Parathyroid adenoma (tissue), 2 donors: ENCODE results near the gene CSPG4.

Source experiments
- H2AFZ ChIP-seq: fragments of 300-600 bp; sonication (generic); one replicate; pipeline ENCODE4 v1.7.0; 2017; ENCODE audit warnings: antibody characterized with exemption, mild to moderate bottlenecking
- H3K27ac ChIP-seq: fragments of 300-600 bp; sonication (generic); one replicate; pipeline ENCODE4 v1.7.0; 2017
- H3K27me3 ChIP-seq: fragments of 300-600 bp; sonication (generic); one replicate; pipeline ENCODE4 v1.7.0; 2017; ENCODE audit warnings: low read length; ENCODE audit not compliant: control insufficient read depth, insufficient read depth
- H3K36me3 ChIP-seq: fragments of 300-600 bp; sonication (generic); one replicate; pipeline ENCODE4 v1.7.0; 2017; ENCODE audit warnings: low read length; ENCODE audit not compliant: control insufficient read depth, insufficient read depth
- H3K4me1 ChIP-seq: fragments of 300-600 bp; sonication (generic); one replicate; pipeline ENCODE4 v1.7.0; 2017; ENCODE audit warnings: control low read depth
- H3K4me2 ChIP-seq: fragments of 300-600 bp; sonication (generic); one replicate; pipeline ENCODE4 v1.7.0; 2017; ENCODE audit warnings: low read length
- H3K4me3 ChIP-seq: fragments of 300-600 bp; sonication (generic); one replicate; pipeline ENCODE4 v1.7.0; 2017; ENCODE audit warnings: low read depth, low read length
- H3K79me2 ChIP-seq: fragments of 300-600 bp; sonication (generic); one replicate; pipeline ENCODE4 v1.7.0; 2017; ENCODE audit warnings: control low read depth
- H3K9ac ChIP-seq: fragments of 300-600 bp; sonication (generic); one replicate; pipeline ENCODE4 v1.7.0; 2017; ENCODE audit warnings: mild to moderate bottlenecking
- H3K9me3 ChIP-seq: fragments of 300-600 bp; sonication (generic); one replicate; pipeline ENCODE4 v1.7.0; 2017; ENCODE audit warnings: low read length; ENCODE audit not compliant: control insufficient read depth
- CTCF ChIP-seq: fragments of 300-600 bp; sonication (generic); IDR thresholded peaks from one replicate; pipeline ENCODE4 v1.7.0; 2017; ENCODE audit warnings: antibody characterized with exemption, mild to moderate bottlenecking
- donor health status: primary hyperparathyroidism.

Gene CSPG4

GRCh38 chr15:75644376-75644775 lies 68.3 kb downstream of the CSPG4 start:
- Histone ChIP-seq H3K4me1 (peaks cover 4% of the 10 kb centered on the region), H3K4me3 (no peak overlapping the region), H3K79me2 (no peaks in the 10 kb centered on the region), H3K27me3 (no peaks in the 10 kb centered on the region), H3K9ac (no peak overlapping the region), H3K36me3 (no peaks in the 10 kb centered on the region), H3K9me3 (no peaks in the 10 kb centered on the region), H3K27ac (no peak overlapping the region), H2AFZ (no peak overlapping the region), H3K4me2 (no peak overlapping the region)
- TF ChIP-seq CTCF, result no peak

DNA sequence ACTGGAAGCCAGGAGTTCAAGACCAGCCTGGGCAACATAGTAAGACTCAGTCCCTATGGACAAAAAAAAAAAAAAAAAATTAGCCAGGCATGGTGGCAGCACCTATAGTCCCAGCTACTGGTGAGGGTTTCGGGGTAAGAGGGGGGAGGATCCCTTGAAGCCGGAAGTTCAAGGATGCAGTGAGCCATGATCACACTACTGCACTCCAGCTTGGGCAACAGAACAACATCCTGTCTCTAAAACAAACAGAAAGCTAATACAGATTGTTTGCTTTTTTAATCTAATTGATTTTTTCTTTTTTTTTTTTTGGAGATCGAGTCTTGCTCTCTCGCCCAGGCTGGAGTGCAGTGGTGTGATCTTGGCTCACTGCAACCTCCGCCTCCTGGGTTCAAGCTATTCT lies 71.0 kb downstream of the CSPG4 start:
- Histone ChIP-seq H3K4me1 (peaks cover 5% of the 10 kb centered on the region), H3K27ac (no peak overlapping the region), H3K36me3 (no peaks in the 10 kb centered on the region), H3K79me2 (no peaks in the 10 kb centered on the region), H3K4me3 (no peak overlapping the region), H3K9me3 (no peaks in the 10 kb centered on the region), H3K27me3 (no peaks in the 10 kb centered on the region), H2AFZ (no peak overlapping the region), H3K4me2 (no peak overlapping the region), H3K9ac (no peak overlapping the region)
- no peak for TF ChIP-seq CTCF

GRCh38 chr15:75641179-75641503 lies 71.5 kb downstream of the CSPG4 start:
- Histone ChIP-seq H3K27me3 (no peaks in the 10 kb centered on the region), H3K79me2 (no peaks in the 10 kb centered on the region), H3K9ac (no peak overlapping the region), H3K27ac (no peak overlapping the region), H3K4me2 (no peak overlapping the region), H3K4me3 (no peak overlapping the region), H3K36me3 (no peaks in the 10 kb centered on the region), H2AFZ (no peak overlapping the region), H3K9me3 (no peaks in the 10 kb centered on the region), H3K4me1 (peaks cover 3% of the 10 kb centered on the region)
- no peak for TF ChIP-seq CTCF

GRCh38 chr15:75640483-75641178 lies 72.0 kb downstream of the CSPG4 start:
- H3K27me3 ChIP-seq, result no peaks in the 10 kb centered on the region
- peak overlapping the region; percentile 89 for H3K4me2 ChIP-seq
- TF ChIP-seq CTCF, result no peak
- H3K9ac ChIP-seq, result peak overlapping the region; percentile 33
- peak overlapping the region; percentile 85 for H3K4me3 ChIP-seq
- H2AFZ ChIP-seq, result peak overlapping the region; percentile 94
- no peaks in the 10 kb centered on the region for H3K9me3 ChIP-seq
- no peaks in the 10 kb centered on the region for H3K79me2 ChIP-seq
- no peaks in the 10 kb centered on the region for H3K36me3 ChIP-seq
- H3K4me1 ChIP-seq, result peaks cover 3% of the 10 kb centered on the region
- H3K27ac ChIP-seq, result peak overlapping the region; percentile 91
